H9 (cell line): ENCODE data around the gene REC114. TPM values are rescaled to one million over a fixed set of nuclear protein-coding genes. Genes with fewer than 3 reads are reported as not detected.

Source experiments
- DNase-seq: peaks from one replicate; pipeline ENCODE4 v3.0.0-alpha.2; 2017
- H2AFZ ChIP-seq: one replicate; pipeline ENCODE4 v1.6.1; 2013; ENCODE audit warnings: mild to moderate bottlenecking, low read length, control low read depth, moderate library complexity
- H2AK5ac ChIP-seq: 2 replicates; pipeline ENCODE4 v1.6.1; 2013; ENCODE audit warnings: low read length, control low read depth, mixed read lengths; ENCODE audit not compliant: insufficient read length
- H2BK120ac ChIP-seq: one replicate; pipeline ENCODE4 v1.6.1; 2013; ENCODE audit warnings: low read depth, mild to moderate bottlenecking, low read length, control low read depth, inconsistent platforms; ENCODE audit not compliant: poor library complexity, severe bottlenecking
- H2BK12ac ChIP-seq: 2 replicates; pipeline ENCODE4 v1.6.1; 2013; ENCODE audit warnings: low read length, control low read depth, mixed read lengths, low read depth; ENCODE audit not compliant: insufficient read length
- H2BK15ac ChIP-seq: 2 replicates; pipeline ENCODE4 v1.6.1; 2013; ENCODE audit warnings: low read depth, low read length, control low read depth
- H2BK20ac ChIP-seq: one replicate; pipeline ENCODE4 v1.6.1; 2013; ENCODE audit warnings: low read depth, mild to moderate bottlenecking, low read length, control low read depth, inconsistent platforms; ENCODE audit not compliant: poor library complexity, severe bottlenecking
- H2BK5ac ChIP-seq: 2 replicates; pipeline ENCODE4 v1.6.1; 2013; ENCODE audit warnings: low read length, control low read depth, mixed read lengths; ENCODE audit not compliant: insufficient read length
- H3K14ac ChIP-seq: 2 replicates; pipeline ENCODE4 v1.6.1; 2013; ENCODE audit warnings: low read length, control low read depth; ENCODE audit not compliant: insufficient read depth
- H3K18ac ChIP-seq: 2 replicates; pipeline ENCODE4 v1.6.1; 2013; ENCODE audit warnings: low read depth, mild to moderate bottlenecking, mixed read lengths, low read length, control low read depth; ENCODE audit not compliant: insufficient read length
- H3K23ac ChIP-seq: 2 replicates; pipeline ENCODE4 v1.6.1; 2013; ENCODE audit warnings: low read length, control low read depth, mixed read lengths, low read depth; ENCODE audit not compliant: insufficient read length
- H3K23me2 ChIP-seq: 2 replicates; pipeline ENCODE4 v1.6.1; 2013; ENCODE audit warnings: low read depth, mild to moderate bottlenecking, mixed read lengths, low read length, control low read depth; ENCODE audit not compliant: insufficient read length, poor library complexity, severe bottlenecking
- H3K27ac ChIP-seq: 2 replicates; pipeline ENCODE4 v1.5.1; 2013; ENCODE audit warnings: low read length, control low read depth, mixed read lengths, low read depth; ENCODE audit not compliant: insufficient read length
- H3K27me3 ChIP-seq: 2 replicates; pipeline ENCODE4 v1.6.1; 2013; ENCODE audit warnings: low read length, control low read depth, inconsistent platforms; ENCODE audit not compliant: insufficient read depth
- H3K4ac ChIP-seq: 2 replicates; pipeline ENCODE4 v1.6.1; 2013; ENCODE audit warnings: low read depth, mild to moderate bottlenecking, control low read depth, inconsistent platforms, low read length, moderate library complexity
- H3K4me1 ChIP-seq: 2 replicates; pipeline ENCODE4 v1.6.1; 2013; ENCODE audit warnings: low read length, control low read depth, inconsistent platforms; ENCODE audit not compliant: insufficient read depth
- H3K4me2 ChIP-seq: 2 replicates; pipeline ENCODE4 v1.6.1; 2013; ENCODE audit warnings: low read length, control low read depth, mixed read lengths; ENCODE audit not compliant: insufficient read length, insufficient read depth
- H3K56ac ChIP-seq: 2 replicates; pipeline ENCODE4 v1.6.1; 2013; ENCODE audit warnings: low read depth, mild to moderate bottlenecking, mixed read lengths, low read length, control low read depth; ENCODE audit not compliant: insufficient read length
- H3K79me1 ChIP-seq: 2 replicates; pipeline ENCODE4 v1.6.1; 2013; ENCODE audit warnings: low read depth, mild to moderate bottlenecking, moderate library complexity, low read length, control low read depth, inconsistent platforms; ENCODE audit not compliant: insufficient read depth, poor library complexity, severe bottlenecking
- H3K79me2 ChIP-seq: 2 replicates; pipeline ENCODE4 v1.6.1; 2013; ENCODE audit warnings: low read length, control low read depth, inconsistent platforms; ENCODE audit not compliant: insufficient read depth
- H3K9ac ChIP-seq: 2 replicates; pipeline ENCODE4 v1.6.1; 2013; ENCODE audit warnings: low read length, control low read depth, mixed read lengths; ENCODE audit not compliant: insufficient read length; ENCODE audit errors: extremely low read depth
- H3K9me3 ChIP-seq: one replicate; pipeline ENCODE4 v1.6.1; 2013; ENCODE audit warnings: low read depth, low read length, inconsistent platforms; ENCODE audit not compliant: control insufficient read depth
- H3T11ph ChIP-seq: one replicate; pipeline ENCODE4 v1.6.1; 2013; ENCODE audit warnings: mild to moderate bottlenecking, low read length, control low read depth, inconsistent platforms
- H4K20me1 ChIP-seq: one replicate; pipeline ENCODE4 v1.6.1; 2013; ENCODE audit not compliant: control insufficient read depth, insufficient read length, insufficient read depth
- H4K5ac ChIP-seq: 2 replicates; pipeline ENCODE4 v1.6.1; 2013; ENCODE audit warnings: low read depth, mild to moderate bottlenecking, mixed read lengths, low read length, control low read depth; ENCODE audit not compliant: insufficient read length
- H4K8ac ChIP-seq: replicated peaks from 2 replicates; pipeline ENCODE4 v1.6.1; 2013; ENCODE audit warnings: low read length, control low read depth, mixed read lengths, low read depth; ENCODE audit not compliant: insufficient read length
- H4K91ac ChIP-seq: 2 replicates; pipeline ENCODE4 v1.6.1; 2013; ENCODE audit warnings: low read depth, mild to moderate bottlenecking, moderate library complexity, mixed read lengths, low read length, control low read depth; ENCODE audit not compliant: insufficient read length
- H3K27ac Mint-ChIP-seq, 3 experiments: 2 replicates in 2 of 3; 3 replicates in 1 of 3; pipeline ENCODE4 v1.8.0; 2020 to 2021; ENCODE audit warnings: mixed read lengths in 3 of 3, mild to moderate bottlenecking in 1 of 3, moderate library complexity in 1 of 3
- H3K27me3 Mint-ChIP-seq: 2 replicates; pipeline ENCODE4 v1.8.0; 2021; ENCODE audit warnings: low read depth, mild to moderate bottlenecking, moderate library complexity, mixed read lengths
- H3K36me3 Mint-ChIP-seq, 3 experiments: 2 replicates in 2 of 3; 3 replicates in 1 of 3; pipeline ENCODE4 v1.8.0; 2020 to 2021; ENCODE audit warnings: low read depth in 3 of 3, mixed read lengths in 3 of 3; ENCODE audit not compliant: insufficient read depth in 1 of 3
- H3K4me1 Mint-ChIP-seq, 2 experiments: 2 replicates each; pipeline ENCODE4 v1.8.0; 2020; ENCODE audit warnings: mixed read lengths in 2 of 2
- H3K4me3 Mint-ChIP-seq, 2 experiments: 2 replicates in 1 of 2; 3 replicates in 1 of 2; pipeline ENCODE4 v1.8.0; 2020 to 2021; ENCODE audit warnings: mild to moderate bottlenecking in 2 of 2, mixed read lengths in 2 of 2, moderate library complexity in 1 of 2
- H3K9me3 Mint-ChIP-seq, 2 experiments: 2 replicates in 1 of 2; 3 replicates in 1 of 2; pipeline ENCODE4 v1.8.0; 2020; ENCODE audit warnings: mild to moderate bottlenecking in 2 of 2, mixed read lengths in 2 of 2, moderate library complexity in 1 of 2
- WGBS: extraction: QIAGEN DNeasy Blood & Tissue Kit; methylation state at CpG from one replicate; pipeline ENCODE4 v1.1.7; 2013; ENCODE audit warnings: missing lambda C conversion rate, low lambda C conversion rate, mixed read lengths; ENCODE audit not compliant: insufficient read length; ENCODE audit errors: extremely low coverage; 5-methylcytosine and 5-hydroxymethylcytosine counted together
- total RNA-seq: library from RNA; stranded (reverse); gene quantifications from 2 replicates; pipeline ENCODE4 v1.2.1, GENCODE V29; 2021
- TF ChIP-seq, protein P1 (sequence below): fragments of 200-600 bp; sonication (generic); conservative IDR thresholded peaks from 3 replicates; pipeline ENCODE4 v1.8.0; 2021; ENCODE audit warnings: antibody characterized with exemption, mild to moderate bottlenecking

Gene REC114
- total RNA-seq, 1 experiment from 2014 or later, result not detected

DNA sequence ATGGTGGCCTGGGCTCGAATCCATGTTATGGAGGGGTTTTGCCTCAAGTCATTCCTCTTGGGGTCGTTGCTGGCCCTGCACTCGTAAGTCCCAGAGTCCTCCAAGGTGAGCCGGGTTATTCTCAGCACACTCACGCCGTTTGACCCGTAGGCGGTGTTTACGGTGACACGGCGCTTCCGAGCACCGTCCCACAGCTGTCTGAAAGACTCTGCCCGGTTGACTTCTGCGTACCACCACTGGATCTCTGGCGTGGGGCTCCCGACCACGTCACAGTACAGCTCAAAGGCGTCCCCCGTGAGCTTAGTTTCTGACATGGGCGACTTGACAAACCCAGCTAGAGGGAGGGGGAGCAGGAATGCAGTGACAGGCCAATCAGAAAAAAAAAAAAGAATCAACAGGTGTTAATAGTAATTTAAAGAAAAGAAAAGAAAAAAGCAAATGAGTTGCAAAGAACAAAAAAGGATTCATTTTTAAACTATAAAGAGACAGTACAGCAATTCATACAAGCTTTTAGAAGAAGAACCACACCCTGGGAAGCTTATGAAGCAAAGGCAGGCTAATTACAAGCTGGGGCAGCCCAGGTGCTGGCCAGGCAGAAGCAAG, 154.2 kb downstream of the REC114 start:
- H2BK120ac ChIP-seq, result no peak overlapping the region
- no peaks in the 10 kb centered on the region for H3K9me3 ChIP-seq
- peaks cover 18% of the 10 kb centered on the region; the same call in 1 of the 2 replicates for H3K4me1 ChIP-seq
- H4K91ac ChIP-seq, result no peak overlapping the region
- no peak overlapping the region for H3K23ac ChIP-seq
- peak overlapping the region in 1 of 3 experiments; percentile 95; a peak in 1 of 7 replicates for H3K27ac Mint-ChIP-seq
- no peak overlapping the region for H4K5ac ChIP-seq
- peaks cover 15% of the 10 kb centered on the region for H3K79me1 ChIP-seq
- H2BK20ac ChIP-seq, result no peak overlapping the region
- no peak overlapping the region for H2AFZ ChIP-seq
- no peak overlapping the region for H2BK12ac ChIP-seq
- no peak overlapping the region for H2BK15ac ChIP-seq
- H3K56ac ChIP-seq, result no peak overlapping the region
- no peak overlapping the region for H3K27ac ChIP-seq
- TF ChIP-seq, protein P1, sequence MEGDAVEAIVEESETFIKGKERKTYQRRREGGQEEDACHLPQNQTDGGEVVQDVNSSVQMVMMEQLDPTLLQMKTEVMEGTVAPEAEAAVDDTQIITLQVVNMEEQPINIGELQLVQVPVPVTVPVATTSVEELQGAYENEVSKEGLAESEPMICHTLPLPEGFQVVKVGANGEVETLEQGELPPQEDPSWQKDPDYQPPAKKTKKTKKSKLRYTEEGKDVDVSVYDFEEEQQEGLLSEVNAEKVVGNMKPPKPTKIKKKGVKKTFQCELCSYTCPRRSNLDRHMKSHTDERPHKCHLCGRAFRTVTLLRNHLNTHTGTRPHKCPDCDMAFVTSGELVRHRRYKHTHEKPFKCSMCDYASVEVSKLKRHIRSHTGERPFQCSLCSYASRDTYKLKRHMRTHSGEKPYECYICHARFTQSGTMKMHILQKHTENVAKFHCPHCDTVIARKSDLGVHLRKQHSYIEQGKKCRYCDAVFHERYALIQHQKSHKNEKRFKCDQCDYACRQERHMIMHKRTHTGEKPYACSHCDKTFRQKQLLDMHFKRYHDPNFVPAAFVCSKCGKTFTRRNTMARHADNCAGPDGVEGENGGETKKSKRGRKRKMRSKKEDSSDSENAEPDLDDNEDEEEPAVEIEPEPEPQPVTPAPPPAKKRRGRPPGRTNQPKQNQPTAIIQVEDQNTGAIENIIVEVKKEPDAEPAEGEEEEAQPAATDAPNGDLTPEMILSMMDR, result no peak
- no peaks in the 10 kb centered on the region for H4K20me1 ChIP-seq
- peaks cover 45 to 47% of the 10 kb centered on the region in 2 experiments for H3K4me1 Mint-ChIP-seq
- no CpG with 5 or more reads among the region's 21 CpGs for WGBS
- H2AK5ac ChIP-seq, result no peak overlapping the region
- peak overlapping the region; percentile 47; the same call in 1 of the 2 replicates for H3K14ac ChIP-seq
- H3K4ac ChIP-seq, result no peak overlapping the region
- no peak overlapping the region for H2BK5ac ChIP-seq
- no peaks in the 10 kb centered on the region for H3K27me3 ChIP-seq
- peaks cover under 1 to 3% (median 1%) of the 10 kb centered on the region in 3 experiments; a peak in 4 of 7 replicates for H3K36me3 Mint-ChIP-seq
- no peak overlapping the region for H3T11ph ChIP-seq
- no peak overlapping the region for H3K4me2 ChIP-seq
- no peak overlapping the region for H3K9ac ChIP-seq
- H3K4me3 Mint-ChIP-seq, result no peak overlapping the region
- no peaks in the 10 kb centered on the region for H3K23me2 ChIP-seq
- H3K27me3 Mint-ChIP-seq, result no peaks in the 10 kb centered on the region
- no peaks in the 10 kb centered on the region for H3K9me3 Mint-ChIP-seq
- H3K18ac ChIP-seq, result peak overlapping the region; percentile 39
- H4K8ac ChIP-seq, result no peak overlapping the region
- DNase-seq, result no peak
- H3K79me2 ChIP-seq, result peaks cover 8% of the 10 kb centered on the region; the same call in 1 of the 2 replicates
